ELR (cell line): Measurements from ENCODE around the gene SLC6A19.

Experiments
- DNase-seq: peaks from one replicate; pipeline ENCODE4 v3.0.0-alpha.2; 2015; ENCODE audit warnings: low read depth

Gene SLC6A19

DNA sequence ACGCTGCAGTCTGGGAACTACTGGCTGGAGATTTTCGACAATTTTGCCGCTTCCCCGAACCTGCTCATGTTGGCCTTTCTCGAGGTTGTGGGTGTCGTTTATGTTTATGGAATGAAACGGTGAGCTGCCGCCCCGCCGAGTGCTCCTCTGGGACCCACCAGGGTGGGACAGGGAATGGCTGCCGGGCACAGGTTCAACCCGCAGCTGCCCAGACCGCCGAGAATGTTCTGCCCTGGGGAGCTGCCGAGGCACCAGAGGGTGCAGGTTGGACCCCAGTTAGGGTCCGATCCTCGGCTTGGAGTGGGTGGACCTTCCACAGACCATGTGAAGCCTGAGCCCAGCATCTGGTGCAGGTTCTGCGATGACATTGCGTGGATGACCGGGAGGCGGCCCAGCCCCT, 42.9 kb downstream of the SLC6A19 start:
- DNase-seq: no peak

DNA sequence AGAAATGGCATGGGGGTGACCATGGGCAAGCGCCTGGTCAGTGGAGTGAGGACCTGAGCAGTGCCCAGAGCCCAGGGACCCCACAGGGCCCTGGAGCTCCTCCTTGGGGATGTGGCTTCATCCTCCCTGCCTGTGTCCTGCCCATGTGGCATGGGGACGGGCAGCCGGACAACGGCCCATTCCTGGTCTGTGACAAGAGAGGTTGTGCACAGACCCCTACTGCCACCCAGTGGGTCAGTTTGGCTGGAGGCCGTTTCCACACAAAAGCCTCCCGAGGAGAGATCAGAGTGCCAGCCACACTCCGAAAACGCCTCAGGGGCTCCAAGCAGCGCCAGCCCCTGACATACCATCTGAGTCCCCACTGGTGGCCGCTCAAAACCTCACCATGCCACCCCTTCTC, 43.6 kb downstream of the SLC6A19 start:
- DNase-seq: no peak

DNA sequence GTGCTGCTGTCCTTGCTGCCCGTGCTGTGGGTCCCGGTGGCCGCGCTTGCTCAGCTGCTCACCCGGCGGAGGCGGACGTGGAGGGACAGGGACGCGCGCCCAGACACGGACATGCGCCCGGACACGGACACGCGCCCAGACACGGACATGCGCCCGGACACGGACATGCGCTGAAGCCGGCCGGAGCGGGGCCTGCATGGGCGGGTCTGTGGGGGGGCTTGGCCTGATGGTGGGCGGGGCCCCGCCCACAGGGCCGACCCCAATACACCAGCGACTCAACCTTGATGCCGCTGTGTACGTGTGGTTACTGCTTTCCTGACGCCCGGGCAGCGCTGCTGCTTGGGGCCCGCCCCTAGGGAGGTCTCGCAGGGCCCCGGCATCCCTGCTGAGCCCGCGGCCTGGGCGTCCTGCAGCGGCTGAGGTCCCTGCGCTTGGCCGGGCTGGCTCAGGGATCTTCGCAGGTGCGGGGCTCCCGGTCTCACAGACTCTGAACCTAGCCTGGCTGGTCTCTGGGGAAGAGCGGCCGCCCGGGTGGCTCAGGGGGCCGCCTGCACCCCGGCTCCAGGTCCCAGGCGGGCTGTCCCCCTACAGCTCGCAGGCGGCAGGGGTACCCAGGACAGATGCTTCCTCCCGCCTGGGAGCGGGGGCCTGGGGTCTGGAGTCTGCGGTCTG, 44.6 kb downstream of the SLC6A19 start:
- DNase-seq: no peak

DNA sequence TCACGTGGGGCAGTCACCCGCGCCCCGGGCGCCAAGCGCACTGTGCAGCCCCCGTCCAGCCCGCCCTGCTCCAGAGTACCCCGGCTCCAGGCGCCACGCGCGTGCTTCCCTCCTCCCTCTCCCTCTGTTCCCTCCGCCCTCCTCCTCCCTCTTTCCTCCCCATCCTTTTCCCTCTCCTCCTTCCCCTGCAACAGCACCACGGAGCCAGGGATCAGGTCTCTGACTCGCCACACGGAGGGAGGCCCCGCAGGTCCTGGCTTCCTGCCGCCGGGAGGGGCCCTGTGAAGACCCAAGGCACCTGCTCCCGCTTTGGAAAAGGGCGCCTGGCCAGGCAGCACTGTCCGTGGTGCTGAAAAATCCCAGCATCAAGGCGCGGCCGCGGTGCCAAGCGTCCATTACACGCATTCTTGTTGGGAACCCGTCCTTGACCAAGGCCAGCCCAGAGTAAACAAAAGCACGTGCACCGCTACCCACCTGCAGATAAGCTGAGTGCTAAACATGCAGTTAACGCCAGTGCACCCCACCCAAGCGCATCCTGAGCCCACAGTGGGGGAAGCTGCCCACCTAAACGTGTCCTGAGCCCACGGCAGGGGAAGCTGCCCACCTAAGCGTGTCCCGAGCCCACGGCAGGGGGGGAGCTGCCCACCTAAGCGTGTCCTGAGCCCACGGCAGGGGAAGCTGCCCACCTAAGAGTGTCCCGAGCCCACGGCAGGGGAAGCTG, 45.5 kb downstream of the SLC6A19 start:
- no peak for DNase-seq

DNA sequence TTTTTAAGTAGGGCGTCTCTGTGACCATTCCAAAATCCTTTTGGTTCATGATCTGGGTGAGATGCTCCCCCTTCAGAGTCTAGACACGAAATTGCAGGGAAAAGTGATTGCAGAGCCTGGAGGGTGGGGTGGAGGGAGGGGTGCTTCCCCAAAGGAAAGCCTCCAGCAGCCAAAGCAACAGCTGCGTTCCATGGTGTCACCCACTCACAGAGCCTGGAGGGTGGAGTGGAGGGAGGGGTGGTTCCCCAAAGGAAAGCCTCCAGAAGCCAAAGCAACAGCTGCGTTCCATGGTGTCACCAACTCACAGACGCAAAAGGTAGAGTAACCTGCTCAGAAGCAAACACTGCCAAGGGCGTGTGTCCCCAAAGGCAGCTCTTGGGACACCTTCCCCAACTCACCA, 46.4 kb downstream of the SLC6A19 start:
- DNase-seq: no peak

DNA sequence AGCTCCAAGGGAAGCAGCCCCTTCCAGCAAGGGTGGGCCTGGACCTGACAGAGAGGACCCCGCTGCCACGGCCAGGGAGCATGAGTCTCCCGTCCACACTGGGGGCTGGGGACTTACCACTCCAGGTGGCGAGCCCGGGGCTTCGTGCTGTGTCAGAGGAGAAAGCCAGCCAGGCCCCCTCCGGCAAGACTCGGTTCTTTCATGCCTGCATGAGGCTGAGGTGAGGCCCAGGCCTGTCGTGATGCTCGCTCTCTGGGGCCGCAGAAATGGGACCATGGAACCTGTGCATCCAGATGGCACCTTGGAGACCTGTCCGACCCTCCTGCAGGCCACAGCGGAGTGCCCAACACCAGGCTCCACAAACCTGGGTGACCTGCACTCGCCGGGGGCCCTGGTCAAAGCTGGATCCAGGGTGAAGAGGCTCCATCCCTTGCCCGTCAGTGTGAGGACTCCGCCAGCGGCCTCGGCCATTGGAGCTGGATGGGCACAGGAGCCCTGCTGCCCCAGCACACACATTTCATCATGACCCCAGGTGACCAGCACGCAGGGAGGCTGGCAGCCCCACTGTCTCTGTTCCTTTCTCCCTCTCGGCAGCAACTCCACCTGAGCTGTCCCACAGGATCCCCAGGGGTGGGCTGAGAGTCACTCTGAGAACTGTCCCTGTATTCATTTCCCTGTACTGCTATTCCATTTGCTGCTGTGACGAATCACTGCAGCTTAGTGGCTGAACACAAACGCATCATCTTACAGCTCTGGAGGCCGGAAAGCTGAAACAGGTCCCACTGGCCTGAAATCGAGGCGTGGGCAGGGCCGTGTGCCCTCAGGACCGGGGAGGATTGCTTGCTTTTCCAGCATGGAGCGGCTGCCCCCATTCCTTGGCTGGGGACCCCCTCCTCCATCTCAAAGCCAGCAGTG, 48.2 kb downstream of the SLC6A19 start:
- DNase-seq: no peak

DNA sequence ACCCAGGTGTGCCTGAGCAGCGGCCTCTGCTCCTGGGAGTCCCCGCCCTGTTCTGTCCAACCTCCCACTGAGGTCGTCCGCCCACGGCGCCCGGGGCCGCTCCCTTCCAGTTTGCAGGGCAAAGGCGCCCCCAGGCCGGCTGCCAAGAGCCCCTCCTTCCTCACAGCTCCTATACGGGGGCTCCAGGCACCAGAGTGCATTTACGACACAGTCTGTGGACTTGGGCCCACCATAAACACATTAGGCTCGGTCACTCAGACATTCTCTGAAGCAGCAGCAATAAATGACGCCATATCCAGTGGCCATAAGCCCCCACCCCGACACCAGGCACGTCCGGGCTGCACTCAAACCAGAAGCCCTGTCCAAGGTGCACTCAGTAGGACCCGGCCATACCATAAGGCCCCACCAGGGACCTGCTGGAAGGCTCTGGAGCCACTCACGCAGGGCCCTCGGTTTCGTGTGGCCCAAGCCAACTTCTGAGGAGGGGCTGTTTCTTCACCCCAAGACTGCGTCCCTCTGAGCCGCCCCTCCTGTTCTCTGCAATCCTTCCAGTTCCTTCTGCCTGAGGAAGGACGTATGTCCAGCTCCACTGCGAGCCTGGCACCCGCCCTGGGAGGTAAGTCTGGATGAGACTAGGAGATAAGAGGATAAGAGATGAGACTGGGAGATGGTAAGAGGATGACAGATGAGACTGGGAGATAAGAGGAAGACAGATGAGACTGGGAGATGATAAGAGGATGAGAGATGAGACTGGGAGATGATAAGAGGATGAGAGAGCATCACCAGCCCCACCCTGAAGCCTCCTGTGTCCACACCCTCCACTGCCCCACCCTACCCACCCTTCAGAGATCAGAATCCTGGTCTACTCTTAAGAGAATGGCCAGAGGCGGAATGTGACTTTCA, 50.5 kb downstream of the SLC6A19 start:
- no peak for DNase-seq

DNA sequence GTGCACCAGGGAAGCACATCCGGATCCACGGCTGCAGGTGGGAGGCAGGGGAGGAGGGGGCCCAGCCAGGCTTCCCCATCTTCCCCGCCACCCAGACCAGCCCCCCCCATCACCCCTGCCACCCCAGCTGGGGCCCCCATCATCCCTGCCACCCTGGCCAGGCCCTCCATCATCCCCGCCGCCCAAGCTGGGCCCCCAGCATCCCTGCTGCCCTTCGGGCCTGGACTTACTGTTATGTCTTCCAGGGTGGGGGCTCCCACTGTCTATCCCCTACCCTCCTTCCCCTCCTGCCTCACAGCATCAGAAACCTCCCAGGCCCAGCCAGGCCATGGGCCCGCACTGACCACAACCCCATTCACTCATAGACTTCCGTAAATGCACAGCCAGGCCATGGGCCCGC, 51.3 kb downstream of the SLC6A19 start:
- no peak for DNase-seq

DNA sequence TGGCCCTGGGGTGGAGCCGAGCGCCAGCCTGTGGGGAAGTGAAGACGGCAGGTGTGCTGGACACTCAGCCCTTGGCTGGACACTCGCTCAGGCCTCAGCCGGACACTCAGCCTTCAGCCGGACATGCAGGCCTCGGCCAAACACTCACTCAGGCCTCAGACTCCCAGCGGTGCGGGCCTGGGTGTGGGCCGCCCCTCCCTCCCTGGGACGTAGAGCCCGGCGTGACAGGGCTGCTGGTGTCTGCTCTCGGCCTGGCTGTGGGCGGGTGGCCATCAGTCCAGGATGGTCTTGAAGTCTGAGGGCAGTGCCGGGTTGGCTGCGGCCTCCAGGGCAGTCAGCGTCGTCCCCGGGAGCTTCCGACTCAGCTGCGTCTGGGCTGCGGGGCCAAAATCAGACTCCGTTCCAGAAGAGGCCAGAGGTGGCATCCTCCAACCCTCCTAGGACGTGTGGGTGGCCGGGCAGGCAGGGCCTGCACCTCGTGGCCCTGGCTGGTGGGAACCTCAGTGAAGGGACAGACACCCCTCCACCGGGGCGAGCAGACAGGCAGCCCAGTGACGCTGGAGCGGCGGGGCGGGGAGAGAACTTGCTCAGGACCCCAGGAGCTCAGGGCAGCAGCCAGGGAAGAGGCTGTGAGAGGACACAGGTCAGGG, 52.2 kb downstream of the SLC6A19 start:
- DNase-seq: peak; percentile 64

DNA sequence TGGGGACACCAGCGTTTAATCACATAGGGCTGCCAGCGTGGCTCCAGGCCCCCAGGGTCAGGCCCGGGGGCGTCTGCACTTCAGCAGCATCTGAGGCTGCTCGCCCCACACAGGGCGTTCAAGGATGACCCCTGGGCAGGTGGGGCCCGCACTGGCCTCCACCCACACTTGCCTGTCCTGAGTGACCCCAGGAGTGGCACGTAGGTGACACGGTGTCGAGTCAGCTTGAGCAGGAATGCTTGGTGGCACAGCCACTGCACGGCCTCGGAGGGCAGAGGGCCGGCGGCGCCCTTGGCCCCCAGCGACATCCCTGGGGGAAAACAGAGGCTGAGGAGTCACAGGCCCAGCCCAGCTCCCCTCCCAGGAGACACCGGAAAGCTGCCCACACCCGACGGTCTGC, 52.8 kb downstream of the SLC6A19 start:
- peak; percentile 59 for DNase-seq

DNA sequence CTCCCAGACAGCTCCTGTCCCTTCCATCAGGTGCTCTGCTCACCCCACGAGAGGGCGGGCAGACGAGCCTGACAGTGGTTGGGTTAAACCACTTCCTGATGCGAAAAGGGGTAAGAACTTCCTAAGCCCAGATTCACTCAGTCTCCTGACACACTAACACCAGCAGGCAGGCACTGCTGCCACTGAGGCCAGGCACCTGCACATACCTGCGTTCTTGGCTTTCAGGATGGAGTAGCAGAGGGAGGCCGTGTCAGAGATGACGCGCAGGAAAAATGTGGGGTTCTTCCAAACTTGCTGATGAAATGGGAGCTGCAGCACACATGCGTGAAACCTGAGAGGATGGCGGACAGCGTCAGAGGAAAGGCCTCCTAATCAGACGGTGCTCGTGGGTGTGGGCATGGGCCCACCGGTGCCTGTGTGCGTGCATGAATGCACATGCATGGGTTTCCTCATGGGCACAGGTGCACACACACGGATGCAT, 53.7 kb downstream of the SLC6A19 start:
- peak; percentile 61 for DNase-seq

DNA sequence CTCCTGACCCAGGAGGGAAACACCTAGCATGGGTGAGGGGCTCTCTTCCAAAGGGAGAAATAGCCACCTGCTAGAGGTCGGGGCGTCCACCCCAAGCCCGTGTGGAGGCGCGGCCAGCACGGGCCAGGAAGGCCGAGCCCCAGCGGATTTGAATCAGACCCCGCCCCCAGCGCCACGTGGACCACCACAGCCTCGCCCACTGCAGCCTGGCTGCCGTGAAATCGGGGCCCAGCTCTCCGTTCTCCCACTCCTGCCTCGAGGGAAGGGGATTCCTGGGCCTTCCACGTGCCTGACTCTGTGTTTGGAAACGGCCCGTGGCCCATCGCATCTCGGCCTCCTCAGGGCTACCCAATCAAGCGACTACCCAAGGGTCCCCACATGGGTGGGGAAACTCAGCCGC, 55.4 kb downstream of the SLC6A19 start:
- no peak for DNase-seq

DNA sequence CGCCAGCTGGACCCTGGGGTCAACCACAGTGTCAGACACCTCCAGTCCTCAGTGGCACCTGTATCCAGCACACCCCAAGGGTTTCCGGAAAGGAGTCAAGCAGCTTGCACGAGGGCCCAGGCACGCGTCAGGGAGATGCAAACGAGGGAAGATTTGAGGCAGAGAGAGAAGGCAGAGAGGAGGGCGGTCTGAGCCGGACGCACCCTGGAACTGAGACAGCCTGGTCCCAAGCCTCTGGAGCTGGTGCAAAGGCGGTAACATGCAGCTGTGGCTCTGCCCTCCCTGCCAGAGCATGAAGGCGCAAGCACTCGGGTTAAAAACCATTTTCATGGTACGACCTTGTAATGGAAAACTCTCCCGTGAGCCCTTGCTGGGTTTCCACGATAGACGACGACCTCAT, 56.0 kb downstream of the SLC6A19 start:
- no peak for DNase-seq

DNA sequence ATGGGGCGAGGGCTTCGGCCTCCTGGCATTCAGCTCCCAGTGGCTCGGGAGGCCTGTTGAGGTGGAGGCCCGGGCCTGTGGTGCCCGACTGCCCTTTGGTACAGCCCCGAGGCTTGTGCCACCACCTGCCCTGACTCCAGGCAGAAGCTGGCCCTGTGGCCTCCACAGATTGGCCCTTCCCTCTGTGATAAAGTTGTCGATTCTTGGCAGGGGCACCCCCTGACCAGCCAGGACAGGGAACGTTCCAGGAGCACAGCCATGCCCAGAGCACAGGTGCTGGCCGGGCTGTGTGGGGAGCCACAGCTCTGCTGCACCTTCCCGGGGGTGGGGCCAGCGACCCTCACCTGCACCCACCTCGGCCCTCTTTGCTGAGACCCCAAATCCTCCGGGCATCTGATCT, 56.4 kb downstream of the SLC6A19 start:
- no peak for DNase-seq

DNA sequence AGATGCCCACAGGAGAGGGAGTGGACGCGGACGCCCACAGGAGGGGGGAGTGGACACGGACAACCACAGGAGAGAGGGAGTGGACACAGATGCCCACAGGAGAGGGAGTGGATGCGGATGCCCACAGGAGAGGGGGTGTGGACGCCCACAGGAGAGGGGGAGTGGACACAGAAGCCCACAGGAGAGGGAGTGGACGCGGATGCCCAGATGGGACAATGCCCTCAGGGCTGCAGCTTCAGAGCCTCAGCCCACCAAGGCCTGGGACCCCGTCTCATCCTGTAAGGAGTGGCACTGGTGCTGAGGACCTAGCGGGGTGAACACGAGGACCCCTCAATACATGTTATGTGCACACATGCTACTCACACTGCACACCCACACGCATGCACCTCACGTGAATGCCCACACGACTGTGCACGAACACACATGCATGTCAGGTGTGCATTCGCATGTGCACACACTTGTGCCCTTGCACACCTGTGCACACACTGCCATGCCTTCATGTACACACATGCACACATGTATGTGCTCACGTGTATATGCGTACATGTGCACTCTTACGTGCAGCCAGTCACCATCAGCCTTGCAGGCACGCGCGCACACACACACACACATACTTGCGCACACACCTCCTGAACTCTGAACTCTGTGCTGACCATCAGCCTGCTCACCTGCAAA, 58.5 kb downstream of the SLC6A19 start:
- DNase-seq: no peak

DNA sequence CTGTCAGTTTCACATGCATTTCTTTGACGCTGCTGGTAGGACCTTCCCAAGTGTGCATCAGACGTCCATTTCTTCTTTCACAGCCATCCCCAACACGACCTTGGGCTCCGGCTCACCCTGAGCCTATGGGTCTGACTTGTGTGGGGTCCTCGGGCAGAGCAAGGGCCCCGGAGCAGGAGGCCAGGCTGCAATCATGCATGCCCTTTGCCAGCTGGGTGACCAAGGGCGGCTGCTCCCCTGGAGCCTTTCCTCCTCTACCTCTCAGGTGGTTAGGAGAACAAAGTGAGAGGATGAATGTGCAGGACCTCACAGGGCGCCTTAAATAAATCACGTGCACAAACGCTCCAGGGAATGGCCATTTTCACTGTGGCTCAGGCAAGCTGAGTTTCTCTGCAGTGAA, 60.2 kb downstream of the SLC6A19 start:
- DNase-seq: no peak

DNA sequence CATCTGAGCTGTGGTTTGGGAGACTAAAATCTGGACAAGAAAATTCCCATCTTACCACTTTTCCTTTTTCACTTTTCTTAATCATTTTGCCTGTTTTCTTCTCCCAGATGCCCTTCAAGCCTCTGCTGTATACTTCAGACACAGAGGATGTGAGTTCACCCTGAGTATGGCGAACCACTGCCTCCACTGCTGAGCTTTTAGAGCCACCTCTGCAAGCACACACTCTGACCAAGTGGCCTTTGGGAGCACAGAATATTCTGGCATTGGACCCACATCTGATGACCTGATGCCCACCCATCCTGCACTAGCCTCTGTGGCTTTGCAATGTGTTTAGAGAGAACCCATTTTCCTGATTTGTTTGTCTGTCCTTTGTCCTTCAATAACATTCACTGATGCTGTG, 61.0 kb downstream of the SLC6A19 start:
- peak; percentile 7 for DNase-seq

DNA sequence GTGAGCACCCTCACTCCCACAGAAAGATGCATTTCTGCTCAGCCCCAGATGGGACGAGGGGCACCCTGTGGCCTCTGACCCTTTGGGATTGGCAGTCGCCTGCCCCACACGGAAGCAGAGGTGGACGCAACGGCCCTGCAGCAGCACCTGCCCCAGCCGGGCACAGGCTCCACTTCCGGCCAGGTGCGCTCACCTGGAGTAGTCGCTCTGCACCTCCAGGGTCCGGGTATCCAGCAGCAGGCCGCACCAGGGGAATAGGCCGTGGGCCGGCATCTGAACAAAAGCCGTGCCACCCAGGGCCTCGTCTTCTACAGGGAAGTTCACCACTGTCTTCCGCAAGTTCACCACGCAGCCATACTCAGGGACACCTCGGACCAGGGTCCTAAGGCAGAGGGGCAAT, 62.8 kb downstream of the SLC6A19 start:
- peak; percentile 46 for DNase-seq

DNA sequence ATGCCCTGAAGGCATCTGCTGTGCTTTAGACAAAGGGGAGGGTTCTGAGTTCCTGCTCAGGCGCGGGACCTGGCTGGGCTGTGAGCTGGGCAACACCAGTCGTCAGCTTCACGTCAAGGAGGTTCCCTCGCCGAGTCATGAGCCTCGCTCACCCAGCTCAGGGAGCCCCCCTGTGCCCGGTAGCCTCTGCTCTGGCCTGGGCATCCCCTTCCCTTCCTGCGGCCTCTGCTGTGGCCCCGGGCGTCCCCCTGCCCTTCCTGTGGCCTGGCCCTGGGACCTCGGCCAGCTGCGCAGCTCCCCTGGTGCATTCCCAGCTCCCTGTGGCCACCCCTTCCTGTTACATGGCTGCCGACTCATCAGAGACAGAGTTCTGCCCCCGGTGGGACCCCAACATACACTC, 63.6 kb downstream of the SLC6A19 start:
- no peak for DNase-seq
